Skin of body (tissue), 2 donors: ENCODE data around the gene SEM1. TPM values are rescaled to one million over a fixed set of nuclear protein-coding genes. Genes with fewer than 3 reads are reported as not detected.
"Not testable (repeated sequence)": the region's sequence is repeated elsewhere in the genome, so short reads cannot be mapped to it uniquely, and the experiment has no call there.

Experiments
- DNase-seq: peaks from one replicate; lab custom pipeline; 2025; lab: John Stamatoyannopoulos, UW
- total RNA-seq: library from RNA; depleted of rRNA; stranded (reverse); fragments of >200 nt; gene quantifications from one replicate; pipeline ENCODE4 v1.2.3, GENCODE V29; 2014

SEM1 gene
- 58.0 TPM for total RNA-seq

GRCh38 chr7:96709381-96710228 is at the start of gene SEM1:
Gene SEM1 (minus strand): TSS chr7:96709846. CDS start chr7:96709763, 83 bp downstream.
- peak; percentile 87 for DNase-seq

GRCh38 chr7:96757880-96758279 is 48.2 kb upstream of the SEM1 start:
- DNase-seq: not testable (repeated sequence)

- DNase-seq: no peak
These were observed 37.8 kb upstream of the SEM1 start for GRCh38 chr7:96747418-96747940.

GRCh38 chr7:96740130-96740529 is 30.5 kb upstream of the SEM1 start:
- DNase-seq: no peak

GRCh38 chr7:96739609-96740008 is 30.0 kb upstream of the SEM1 start:
- DNase-seq: no peak

- no peak for DNase-seq
These were observed 29.5 kb upstream of the SEM1 start for GRCh38 chr7:96739167-96739566.

GRCh38 chr7:96738705-96739104 is 29.1 kb upstream of the SEM1 start:
- no peak for DNase-seq

- DNase-seq: no peak
These were observed 28.0 kb upstream of the SEM1 start for GRCh38 chr7:96737545-96738050.

GRCh38 chr7:96734343-96734742 is 24.7 kb upstream of the SEM1 start:
- DNase-seq: no peak

GRCh38 chr7:96729820-96730219 is 20.2 kb upstream of the SEM1 start:
- no peak for DNase-seq

- DNase-seq: no peak
These were observed 18.5 kb upstream of the SEM1 start for GRCh38 chr7:96728139-96728538.

GRCh38 chr7:96727534-96728088 is 18.0 kb upstream of the SEM1 start:
- no peak for DNase-seq

- no peak for DNase-seq
These were observed 14.0 kb upstream of the SEM1 start for GRCh38 chr7:96723622-96724021.

- not testable (repeated sequence) for DNase-seq
These were observed 13.3 kb upstream of the SEM1 start for GRCh38 chr7:96722928-96723327.

- no peak for DNase-seq
These were observed 11.2 kb upstream of the SEM1 start for GRCh38 chr7:96720843-96721242.

GRCh38 chr7:96719164-96719563 is 9.5 kb upstream of the SEM1 start:
- no peak for DNase-seq

- DNase-seq: no peak
These were observed 8.7 kb upstream of the SEM1 start for GRCh38 chr7:96718107-96719003.

GRCh38 chr7:96713037-96713436 is 3.4 kb upstream of the SEM1 start:
- no peak for DNase-seq

GRCh38 chr7:96710544-96710943 is 898 bp upstream of the SEM1 start:
- no peak for DNase-seq

GRCh38 chr7:96708872-96709271 is 774 bp downstream of the SEM1 start:
- DNase-seq: no peak
